ENCODE measurements around the gene PCDHGA12. TPM values are rescaled to one million over a fixed set of nuclear protein-coding genes. Genes with fewer than 3 reads are reported as not detected.
"Not testable (repeated sequence)": the region's sequence is repeated elsewhere in the genome, so short reads cannot be mapped to it uniquely, and the experiment has no call there.

Gene PCDHGA12
- total RNA-seq, 1 donor: 2.2 TPM

DNA sequence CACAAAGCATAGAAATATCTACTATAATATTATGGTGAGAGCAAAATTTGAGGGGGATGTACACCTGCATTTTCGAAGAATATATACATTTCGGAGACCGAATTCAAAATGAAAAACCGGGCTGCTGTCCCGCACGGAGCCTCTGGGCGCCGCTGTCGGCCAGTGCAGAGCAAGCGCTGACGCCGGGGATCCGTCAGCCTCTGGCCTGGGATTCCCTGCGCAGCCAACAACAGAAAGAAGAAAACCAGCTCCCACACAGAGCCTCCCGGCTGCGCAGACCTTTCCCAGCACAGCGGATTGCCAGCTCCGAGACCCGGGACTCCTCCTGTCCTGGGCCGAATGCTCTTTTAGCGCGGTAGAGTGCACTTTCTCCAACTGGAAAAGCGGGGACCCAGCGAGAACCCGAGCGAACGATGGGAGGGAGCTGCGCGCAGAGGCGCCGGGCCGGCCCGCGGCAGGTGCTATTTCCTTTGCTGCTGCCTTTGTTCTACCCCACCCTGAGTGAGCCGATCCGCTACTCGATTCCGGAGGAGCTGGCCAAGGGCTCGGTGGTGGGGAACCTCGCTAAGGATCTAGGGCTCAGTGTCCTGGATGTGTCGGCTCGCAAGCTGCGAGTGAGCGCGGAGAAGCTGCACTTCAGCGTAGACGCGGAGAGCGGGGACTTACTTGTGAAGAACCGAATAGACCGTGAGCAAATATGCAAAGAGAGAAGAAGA, 22.4 kb upstream of the PCDHGA12 start, which contains the start of gene PCDHGB6:
Gene PCDHGB6, plus strand, starts transcription at position 232 of the 716 bp plus-strand sequence. Its CDS starts 182 bp downstream, at position 414.
- DNase-seq (ENCODE audit: low read depth in 2 of 3, low spot score in 2 of 3): peak in 2 of 3 donors; percentile 42 to 58

DNA sequence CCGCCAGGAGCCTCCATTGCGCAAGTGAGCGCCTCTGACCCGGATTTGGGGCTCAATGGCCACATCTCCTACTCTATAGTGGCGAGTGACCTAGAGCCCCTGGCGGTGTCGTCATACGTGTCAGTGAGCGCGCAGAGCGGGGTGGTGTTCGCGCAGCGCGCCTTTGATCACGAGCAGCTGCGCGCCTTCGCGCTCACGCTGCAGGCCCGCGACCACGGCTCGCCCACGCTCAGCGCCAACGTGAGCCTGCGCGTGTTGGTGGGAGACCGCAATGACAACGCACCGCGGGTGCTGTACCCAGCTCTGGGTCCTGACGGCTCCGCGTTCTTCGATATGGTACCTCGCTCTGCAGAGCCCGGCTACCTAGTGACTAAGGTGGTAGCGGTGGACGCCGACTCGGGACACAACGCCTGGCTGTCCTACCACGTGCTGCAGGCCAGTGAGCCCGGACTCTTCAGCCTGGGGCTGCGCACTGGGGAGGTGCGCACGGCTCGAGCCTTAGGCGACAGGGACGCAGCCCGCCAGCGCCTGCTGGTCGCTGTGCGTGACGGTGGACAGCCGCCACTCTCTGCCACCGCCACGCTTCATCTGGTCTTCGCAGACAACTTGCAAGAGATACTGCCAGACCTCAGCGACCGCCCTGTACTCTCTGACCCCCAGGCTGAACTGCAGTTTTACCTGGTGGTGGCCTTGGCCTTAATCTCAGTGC, 20.6 kb upstream of the PCDHGA12 start:
- DNase-seq (ENCODE audit: low read depth in 2 of 3, low spot score in 2 of 3): no peak

DNA sequence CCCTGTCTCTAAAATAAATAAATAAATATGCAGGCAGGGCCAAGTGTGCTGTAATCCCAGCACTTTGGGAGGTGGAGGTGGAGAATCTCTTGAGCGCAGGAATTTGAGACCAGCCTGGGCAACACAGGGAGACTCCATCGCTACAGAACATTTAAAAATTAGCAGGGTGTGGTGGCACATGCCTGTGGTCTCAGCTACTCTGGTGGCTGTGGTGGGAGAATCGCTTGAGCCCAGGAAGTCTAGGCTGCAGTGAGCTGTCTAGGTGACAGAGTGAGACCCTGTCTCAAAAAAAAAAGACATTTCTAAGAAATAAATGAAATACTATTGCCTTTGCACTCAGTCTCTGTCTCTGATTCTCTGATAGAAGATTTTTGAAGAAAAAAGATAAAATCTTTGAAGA, 18.7 kb upstream of the PCDHGA12 start:
- no peak for DNase-seq (ENCODE audit: low read depth in 2 of 3, low spot score in 2 of 3)

- DNase-seq (ENCODE audit: low read depth in 2 of 3, low spot score in 2 of 3): peak in 2 of 3 donors; percentile 61 to 82
Measured at GRCh38 chr5:141412854-141413539, 17.3 kb upstream of the PCDHGA12 start, which contains the start of gene PCDHGA10. Gene PCDHGA10, plus strand, starts transcription at chr5:141412987. Its CDS starts 189 bp downstream, at chr5:141413176.

DNA sequence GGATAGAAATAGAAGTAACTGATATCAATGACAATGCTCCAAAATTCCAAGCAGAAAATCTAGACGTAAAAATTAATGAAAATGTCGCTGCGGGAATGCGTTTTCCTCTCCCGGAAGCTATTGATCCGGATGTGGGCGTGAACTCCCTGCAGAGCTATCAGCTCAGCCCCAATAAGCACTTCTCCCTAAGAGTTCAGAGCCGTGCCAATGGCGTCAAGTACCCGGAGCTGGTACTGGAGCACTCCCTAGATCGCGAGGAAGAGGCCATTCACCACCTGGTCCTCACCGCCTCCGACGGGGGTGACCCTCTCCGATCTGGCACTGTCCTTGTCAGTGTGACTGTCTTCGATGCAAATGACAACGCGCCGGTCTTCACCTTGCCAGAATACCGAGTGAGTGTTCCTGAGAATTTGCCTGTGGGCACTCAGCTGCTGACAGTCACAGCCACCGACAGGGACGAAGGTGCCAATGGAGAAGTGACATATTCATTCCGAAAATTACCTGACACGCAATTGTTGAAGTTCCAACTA, 16.7 kb upstream of the PCDHGA12 start:
- no peak for DNase-seq (ENCODE audit: low read depth in 2 of 3, low spot score in 2 of 3)

DNA sequence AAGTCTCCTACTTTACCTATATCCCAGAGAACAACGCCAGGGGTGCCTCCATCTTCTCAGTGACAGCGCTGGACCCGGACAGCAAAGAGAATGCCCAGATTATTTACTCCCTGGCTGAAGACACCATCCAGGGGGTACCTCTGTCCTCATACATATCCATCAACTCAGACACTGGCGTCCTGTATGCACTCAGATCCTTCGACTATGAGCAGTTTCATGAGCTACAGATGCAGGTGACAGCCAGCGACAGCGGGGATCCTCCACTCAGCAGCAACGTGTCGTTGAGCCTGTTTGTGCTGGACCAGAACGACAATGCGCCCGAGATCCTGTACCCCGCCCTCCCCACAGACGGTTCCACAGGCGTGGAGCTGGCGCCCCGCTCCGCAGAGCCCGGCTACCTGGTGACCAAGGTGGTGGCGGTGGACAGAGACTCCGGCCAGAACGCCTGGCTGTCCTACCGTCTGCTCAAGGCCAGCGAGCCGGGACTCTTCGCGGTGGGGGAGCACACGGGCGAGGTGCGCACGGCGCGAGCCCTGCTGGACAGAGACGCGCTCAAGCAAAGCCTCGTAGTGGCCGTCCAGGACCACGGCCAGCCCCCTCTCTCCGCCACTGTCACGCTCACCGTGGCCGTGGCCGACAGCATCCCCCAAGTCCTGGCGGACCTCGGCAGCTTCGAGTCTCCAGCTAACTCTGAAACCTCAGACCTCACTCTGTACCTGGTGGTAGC, 15.6 kb upstream of the PCDHGA12 start:
- DNase-seq (ENCODE audit: low read depth in 2 of 3, low spot score in 2 of 3): not testable (repeated sequence)

GRCh38 chr5:141415275-141415618, 15.1 kb upstream of the PCDHGA12 start:
- DNase-seq (ENCODE audit: low read depth in 2 of 3, low spot score in 2 of 3): not testable (repeated sequence)

DNA sequence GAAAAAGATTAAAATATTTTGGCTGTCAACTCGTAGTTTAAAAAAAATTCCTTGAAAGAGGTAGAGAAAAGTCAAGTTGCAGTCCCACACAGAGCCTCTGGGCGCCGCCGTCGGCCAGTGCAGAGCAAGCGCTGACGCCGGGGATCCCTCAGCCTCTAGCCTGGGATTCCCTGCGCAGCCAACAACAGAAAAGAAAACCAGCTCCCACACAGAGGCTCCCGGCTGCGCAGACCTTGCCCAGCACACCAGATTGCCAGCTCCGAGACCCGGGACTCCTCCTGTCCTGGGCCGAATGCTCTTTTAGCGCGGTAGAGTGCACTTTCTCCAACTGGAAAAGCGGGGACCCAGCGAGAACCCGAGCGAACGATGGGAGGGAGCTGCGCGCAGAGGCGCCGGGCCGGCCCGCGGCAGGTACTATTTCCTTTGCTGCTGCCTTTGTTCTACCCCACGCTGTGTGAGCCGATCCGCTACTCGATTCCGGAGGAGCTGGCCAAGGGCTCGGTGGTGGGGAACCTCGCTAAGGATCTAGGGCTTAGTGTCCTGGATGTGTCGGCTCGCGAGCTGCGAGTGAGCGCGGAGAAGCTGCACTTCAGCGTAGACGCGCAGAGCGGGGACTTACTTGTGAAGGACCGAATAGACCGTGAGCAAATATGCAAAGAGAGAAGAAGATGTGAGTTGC, 12.7 kb upstream of the PCDHGA12 start, which contains the start of gene PCDHGB7:
Gene PCDHGB7, plus strand, starts transcription at position 184 of the 679 bp plus-strand sequence. Its CDS starts 183 bp downstream, at position 367.
- DNase-seq (ENCODE audit: low read depth in 2 of 3, low spot score in 2 of 3): peak in 2 of 3 donors; percentile 70 to 80

GRCh38 chr5:141419074-141419880, 11.0 kb upstream of the PCDHGA12 start:
- DNase-seq (ENCODE audit: low read depth in 2 of 3, low spot score in 2 of 3): no peak

DNA sequence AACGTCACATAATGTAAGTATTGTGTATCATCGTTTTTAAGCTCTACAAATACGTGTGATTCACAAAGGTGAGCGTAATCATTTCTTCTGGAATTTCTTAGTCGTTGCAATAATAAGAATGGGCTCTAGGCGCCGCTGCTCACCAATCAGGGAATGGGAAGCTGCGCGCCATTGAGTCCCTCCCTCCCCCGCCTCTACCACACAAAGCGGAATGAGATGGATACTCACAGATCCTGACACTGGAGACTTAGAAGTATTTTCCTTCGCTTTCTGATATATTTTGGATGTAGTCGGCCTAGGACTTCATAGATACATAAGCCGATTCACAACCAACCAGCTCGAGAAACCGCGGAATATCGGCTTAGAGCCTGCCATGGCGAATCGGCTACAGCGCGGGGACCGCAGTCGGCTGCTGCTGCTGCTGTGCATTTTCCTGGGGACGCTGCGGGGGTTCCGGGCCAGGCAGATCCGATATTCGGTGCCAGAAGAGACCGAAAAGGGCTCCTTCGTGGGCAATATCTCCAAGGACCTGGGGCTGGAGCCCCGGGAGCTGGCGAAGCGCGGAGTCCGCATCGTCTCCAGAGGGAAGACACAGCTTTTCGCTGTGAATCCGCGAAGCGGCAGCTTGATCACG, 9.3 kb upstream of the PCDHGA12 start, which contains the start of gene PCDHGA11:
Gene PCDHGA11, plus strand, starts transcription at position 197 of the 634 bp plus-strand sequence. Its CDS starts 177 bp downstream, at position 374.
- DNase-seq (ENCODE audit: low read depth in 2 of 3, low spot score in 2 of 3): peak in 2 of 3 donors; percentile 63 to 78

GRCh38 chr5:141421489-141421855, 8.8 kb upstream of the PCDHGA12 start:
- no peak for DNase-seq (ENCODE audit: low read depth in 2 of 3, low spot score in 2 of 3)

DNA sequence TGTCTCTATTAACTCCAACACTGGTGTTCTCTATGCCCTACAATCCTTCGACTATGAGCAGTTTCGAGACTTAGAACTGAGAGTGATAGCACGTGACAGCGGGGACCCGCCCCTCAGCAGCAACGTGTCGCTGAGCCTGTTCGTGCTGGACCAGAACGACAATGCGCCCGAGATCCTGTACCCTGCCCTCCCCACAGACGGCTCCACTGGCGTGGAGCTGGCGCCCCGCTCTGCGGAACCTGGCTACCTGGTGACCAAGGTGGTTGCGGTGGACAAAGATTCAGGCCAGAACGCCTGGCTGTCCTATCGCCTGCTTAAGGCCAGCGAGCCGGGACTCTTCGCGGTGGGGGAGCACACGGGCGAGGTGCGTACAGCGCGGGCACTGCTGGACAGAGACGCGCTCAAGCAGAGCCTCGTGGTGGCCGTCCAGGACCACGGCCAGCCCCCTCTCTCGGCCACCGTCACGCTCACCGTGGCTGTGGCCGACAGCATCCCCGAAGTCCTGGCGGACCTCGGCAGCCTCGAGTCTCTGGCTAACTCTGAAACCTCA, 7.5 kb upstream of the PCDHGA12 start:
- DNase-seq (ENCODE audit: low read depth in 2 of 3, low spot score in 2 of 3): no peak

- DNase-seq (ENCODE audit: low read depth in 2 of 3, low spot score in 2 of 3): no peak
Measured at GRCh38 chr5:141427783-141428426, 2.4 kb upstream of the PCDHGA12 start.

DNA sequence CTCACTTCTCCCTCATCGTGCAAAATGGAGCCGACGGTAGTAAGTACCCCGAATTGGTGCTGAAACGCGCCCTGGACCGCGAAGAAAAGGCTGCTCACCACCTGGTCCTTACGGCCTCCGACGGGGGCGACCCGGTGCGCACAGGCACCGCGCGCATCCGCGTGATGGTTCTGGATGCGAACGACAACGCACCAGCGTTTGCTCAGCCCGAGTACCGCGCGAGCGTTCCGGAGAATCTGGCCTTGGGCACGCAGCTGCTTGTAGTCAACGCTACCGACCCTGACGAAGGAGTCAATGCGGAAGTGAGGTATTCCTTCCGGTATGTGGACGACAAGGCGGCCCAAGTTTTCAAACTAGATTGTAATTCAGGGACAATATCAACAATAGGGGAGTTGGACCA, 979 bp downstream of the PCDHGA12 start:
- no peak for DNase-seq (ENCODE audit: low read depth in 2 of 3, low spot score in 2 of 3)

GRCh38 chr5:141432308-141432707, 2.0 kb downstream of the PCDHGA12 start:
- not testable (repeated sequence) for DNase-seq (ENCODE audit: low read depth in 2 of 3, low spot score in 2 of 3)

- not testable (repeated sequence) for DNase-seq (ENCODE audit: low read depth in 2 of 3, low spot score in 2 of 3)
Measured at GRCh38 chr5:141432726-141433125, 2.4 kb downstream of the PCDHGA12 start.

GRCh38 chr5:141434006-141434405, 3.7 kb downstream of the PCDHGA12 start:
- DNase-seq (ENCODE audit: low read depth in 2 of 3, low spot score in 2 of 3): no peak

Measured in hematopoietic multipotent progenitor cell (in vitro differentiated cells).